Panc1 (cell line): ENCODE results near the gene FAM174C. TPM values are rescaled to one million over a fixed set of nuclear protein-coding genes. Genes with fewer than 3 reads are reported as not detected.

Source experiments
- ATAC-seq: fragments of 200-7000 bp; cut with Tn5 transposase; 2 replicates; pipeline ENCODE4 v1.9.1; 2020; ENCODE audit warnings: mild to moderate bottlenecking, moderate library complexity
- BruUV-seq: library from RNA; stranded (reverse); fragments of 400-500 nt; replicated peaks from 2 replicates; lab custom pipeline; 2021; lab: Mats Ljungman, UMichigan
- CTCF ChIA-PET: fragments of 300-600 bp; sonication (Branson Sonifier 250); formaldehyde crosslinking; loops from one replicate; lab custom pipeline; 2022; ENCODE audit warnings: antibody characterized with exemption; lab: Charles Lee
- POLR2A ChIA-PET: fragments of 300-600 bp; sonication (Branson Sonifier 250); formaldehyde crosslinking; loops from one replicate; lab custom pipeline; 2022; ENCODE audit warnings: antibody characterized with exemption; lab: Charles Lee
- DNase-seq: peaks from one replicate; pipeline ENCODE4 v3.0.0-alpha.2; 2010; ENCODE audit warnings: low read depth, low spot score
- H3K27ac ChIP-seq: 2 replicates; pipeline ENCODE4 v1.5.1; 2011; ENCODE audit warnings: mild to moderate bottlenecking, low read length, inconsistent platforms
- H3K27me3 ChIP-seq: fragments of 200-500 bp; sonication (Bioruptor generic); 2 replicates; pipeline ENCODE4 v1.6.0; 2014; ENCODE audit warnings: low read length, inconsistent platforms; ENCODE audit not compliant: control insufficient read depth, insufficient read depth
- H3K36me3 ChIP-seq: fragments of 200-500 bp; sonication (Bioruptor generic); 2 replicates; pipeline ENCODE4 v1.5.1; 2014; ENCODE audit warnings: inconsistent platforms, mild to moderate bottlenecking, low read length, moderate library complexity; ENCODE audit not compliant: control insufficient read depth, insufficient read depth
- H3K4me1 ChIP-seq: 2 replicates; pipeline ENCODE4 v1.5.1; 2011; ENCODE audit warnings: inconsistent platforms, mild to moderate bottlenecking, low read length, moderate library complexity; ENCODE audit not compliant: control insufficient read depth, insufficient read depth
- H3K4me3 ChIP-seq, 2 experiments: 2 replicates each; pipeline ENCODE4 v1.5.1; 2011 to 2012; ENCODE audit warnings: low read depth in 2 of 2, low read length in 2 of 2, mild to moderate bottlenecking in 2 of 2, inconsistent platforms in 1 of 2, moderate library complexity in 1 of 2
- H3K9me3 ChIP-seq: fragments of 200-500 bp; sonication (Bioruptor generic); 2 replicates; pipeline ENCODE4 v1.5.1; 2014; ENCODE audit warnings: low read depth, mild to moderate bottlenecking, inconsistent platforms, low read length, moderate library complexity; ENCODE audit not compliant: control insufficient read depth, insufficient read depth
- CTCF ChIP-seq: fragments of 450-650 bp; IDR thresholded peaks from 2 replicates; pipeline ENCODE4 v1.5.1; 2017; ENCODE audit warnings: mild to moderate bottlenecking
- POLR2AphosphoS5 ChIP-seq: IDR thresholded peaks from 2 replicates; pipeline ENCODE4 v1.6.1; 2012; ENCODE audit warnings: mild to moderate bottlenecking, low read depth, low read length, moderate library complexity
- REST ChIP-seq, 2 experiments: IDR thresholded peaks; 2 replicates each; pipeline ENCODE4 v1.6.1; 2011 to 2012; ENCODE audit warnings: low read depth in 2 of 2, control low read depth in 1 of 2, low read length in 1 of 2, mild to moderate bottlenecking in 1 of 2, moderate library complexity in 1 of 2; ENCODE audit not compliant: insufficient read depth in 1 of 2
- SIN3A ChIP-seq: IDR thresholded peaks from 2 replicates; pipeline ENCODE4 v1.6.1; 2012; ENCODE audit warnings: low read depth, mild to moderate bottlenecking, low read length, moderate library complexity, borderline replicate concordance; ENCODE audit not compliant: insufficient read depth
- TCF7L2 ChIP-seq: IDR thresholded peaks from 2 replicates; pipeline ENCODE4 v1.6.1; 2011; ENCODE audit warnings: mild to moderate bottlenecking, low read depth, low read length, inconsistent platforms
- in situ Hi-C: cut with HindIII; loops from 2 replicates; pipeline ENCODE4 v1.10.0; 2016; ENCODE audit warnings: low sequenced_read_pairs, low pct_unique_long_range_greater_than_20kb
- intact Hi-C: fragments of 100-400 bp; cut with micrococcal nuclease; formaldehyde crosslinking; loops from one replicate; pipeline ENCODE4 v1.10.0; 2022; ENCODE audit not compliant: unreplicated experiment
- total RNA-seq: library from RNA; stranded (reverse); gene quantifications from one replicate; pipeline ENCODE4 v1.2.1, GENCODE V29; 2021; ENCODE audit not compliant: unreplicated experiment

Gene FAM174C
- total RNA-seq, 1 experiment from 2014 or later, result 133 TPM

- POLR2A ChIA-PET, result no interaction called here
- in situ Hi-C loops (no loop called here), intact Hi-C loops (no loop called here)
- DNase-seq (no peak), ATAC-seq (no peak)
- Histone ChIP-seq H3K36me3 (peaks cover 5% of the 10 kb centered on the region), H3K4me3 (peak overlapping the region; percentile 59 to 68), H3K9me3 (no peaks in the 10 kb centered on the region), H3K27me3 (no peaks in the 10 kb centered on the region), H3K27ac (peak overlapping the region; percentile 81), H3K4me1 (peaks cover 27% of the 10 kb centered on the region)
- BruUV-seq, result no TSS peak
- CTCF ChIA-PET, result no interaction called here
- no peak for TF ChIP-seq POLR2AphosphoS5
- no peak; the same call in 1 of the 2 replicates for TF ChIP-seq CTCF
- no peak for TF ChIP-seq SIN3A
- 0 out of 2 replicates have a peak, but pooled peaks have one; percentile 6 for TF ChIP-seq TCF7L2
- no peak for TF ChIP-seq REST (IDR thresholded peaks at IDR 0.05; ENCODE audit: insufficient read depth in 1 of 2, low read depth in 2 of 2, low read length in 1 of 2)
These were observed 24.7 kb upstream of the FAM174C start for GRCh38 chr19:1250437-1251260.

GRCh38 chr19:1251330-1252220 lies 23.8 kb upstream of the FAM174C start:
- peak; percentile 53; the same call in 1 of the 2 replicates for TF ChIP-seq POLR2AphosphoS5
- TF ChIP-seq TCF7L2, result no peak
- TSS peak; percentile 57 for BruUV-seq
- intact Hi-C loops, result no loop called here
- Histone ChIP-seq H3K9me3 (no peaks in the 10 kb centered on the region), H3K27me3 (no peaks in the 10 kb centered on the region), H3K27ac (peak overlapping the region; percentile 81), H3K4me3 (peak overlapping the region; percentile 59 to 68), H3K4me1 (peaks cover 28% of the 10 kb centered on the region), H3K36me3 (peaks cover 5% of the 10 kb centered on the region)
- ATAC-seq (no peak), DNase-seq (no peak)
- in situ Hi-C loops, result no loop called here
- ChIA-PET POLR2A (interaction anchor here (0.6 kb wide), 1 partner anchor 15 kb away, joined by 11 read pairs; no protein-coding TSS in a partner anchor), CTCF (no interaction called here)
